ENCODE measurements around the gene CA11.

Gene CA11

DNA sequence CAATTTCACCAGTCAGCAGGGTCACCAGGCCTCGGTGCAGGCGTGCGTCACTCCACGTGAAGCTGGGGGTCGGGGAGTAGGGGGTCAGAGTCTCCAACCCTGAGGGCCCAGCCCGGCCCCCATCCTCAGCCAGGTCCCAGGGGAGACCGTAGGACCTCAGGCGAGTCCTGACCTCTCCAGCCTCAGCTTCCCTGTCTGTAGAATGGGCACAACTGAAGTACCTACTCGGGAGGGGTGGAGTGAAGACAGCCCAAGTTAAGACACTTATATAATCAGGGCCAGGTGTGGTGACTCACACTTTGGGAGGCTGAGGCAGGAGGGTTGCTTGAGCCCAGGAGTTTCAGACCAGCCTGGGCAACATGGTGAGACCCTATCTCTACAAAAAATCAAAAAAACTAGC, 42.1 kb downstream of the CA11 start:
- Histone ChIP-seq H3K9me2 (replicated peaks; ENCODE audit: insufficient read depth, low read length) (no peaks in the 10 kb centered on the region), H4K20me1 (ENCODE audit: insufficient read depth, low read length) (no peaks in the 10 kb centered on the region), H2AFZ (ENCODE audit: low read length) (no peak overlapping the region), H3K27me3 (replicated peaks; ENCODE audit: insufficient read depth, low read length) (peaks cover 68% of the 10 kb centered on the region), H3K9ac (ENCODE audit: low read length) (no peak overlapping the region), H3K79me2 (ENCODE audit: low read length) (no peaks in the 10 kb centered on the region), H3K4me2 (ENCODE audit: low read depth, low read length) (no peak overlapping the region), H3K4me3 (ENCODE audit: low read length) (no peak overlapping the region), H3F3A (ENCODE audit: insufficient read depth, low read length) (no peaks in the 10 kb centered on the region), H3K36me3 (replicated peaks; ENCODE audit: insufficient read depth, low read length) (no peaks in the 10 kb centered on the region), H3K4me1 (ENCODE audit: low read length) (no peaks in the 10 kb centered on the region), H3K27ac (ENCODE audit: low read length) (no peak overlapping the region), H3K9me3 (replicated peaks; ENCODE audit: insufficient read depth, low read length) (no peaks in the 10 kb centered on the region)
- TF ChIP-seq EZH2 (optimal IDR thresholded peaks at IDR 0.05; ENCODE audit: low read depth, low read length) (no peak), EZH2phosphoT487 (IDR thresholded peaks at IDR 0.05; ENCODE audit: low read length) (no peak), CTCF (IDR thresholded peaks at IDR 0.05; ENCODE audit: low read length) (no peak)
- DNase-seq = no peak

GRCh38 chr19:48603449-48603848, 42.5 kb downstream of the CA11 start:
- Histone ChIP-seq H3K9me2 (replicated peaks; ENCODE audit: insufficient read depth, low read length) (no peaks in the 10 kb centered on the region), H3K27ac (ENCODE audit: low read length) (no peak overlapping the region), H3K79me2 (ENCODE audit: low read length) (no peaks in the 10 kb centered on the region), H3K27me3 (replicated peaks; ENCODE audit: insufficient read depth, low read length) (peaks cover 72% of the 10 kb centered on the region), H2AFZ (ENCODE audit: low read length) (no peak overlapping the region), H3K9ac (ENCODE audit: low read length) (no peak overlapping the region), H3K4me1 (ENCODE audit: low read length) (no peaks in the 10 kb centered on the region), H4K20me1 (ENCODE audit: insufficient read depth, low read length) (no peaks in the 10 kb centered on the region), H3K36me3 (replicated peaks; ENCODE audit: insufficient read depth, low read length) (no peaks in the 10 kb centered on the region), H3K4me3 (ENCODE audit: low read length) (no peak overlapping the region), H3F3A (ENCODE audit: insufficient read depth, low read length) (no peaks in the 10 kb centered on the region), H3K9me3 (replicated peaks; ENCODE audit: insufficient read depth, low read length) (no peaks in the 10 kb centered on the region), H3K4me2 (ENCODE audit: low read depth, low read length) (no peak overlapping the region)
- TF ChIP-seq EZH2 (optimal IDR thresholded peaks at IDR 0.05; ENCODE audit: low read depth, low read length) (no peak), CTCF (IDR thresholded peaks at IDR 0.05; ENCODE audit: low read length) (no peak), EZH2phosphoT487 (IDR thresholded peaks at IDR 0.05; ENCODE audit: low read length) (no peak)
- DNase-seq = no peak

DNA sequence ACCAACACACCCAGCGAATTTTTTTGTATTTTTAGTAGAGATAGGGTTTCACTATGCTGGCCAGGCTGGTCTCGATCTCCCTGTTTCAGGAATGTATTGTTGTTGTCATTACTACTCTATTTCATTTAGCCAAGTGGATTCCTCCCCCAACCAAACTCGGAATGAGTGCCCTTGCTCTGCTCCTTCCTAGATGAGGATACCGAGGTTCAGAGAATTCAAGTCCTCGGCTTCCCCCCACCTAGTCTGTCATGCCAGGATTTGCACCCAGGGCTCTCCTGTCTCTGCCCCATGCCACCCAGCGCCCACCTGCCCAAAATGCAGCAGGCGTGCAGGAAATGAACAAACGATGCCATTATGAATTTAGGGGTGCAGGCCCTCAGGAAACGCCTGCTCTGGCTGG, 43.0 kb downstream of the CA11 start:
- H3K79me2 ChIP-seq (ENCODE audit: low read length) = no peaks in the 10 kb centered on the region
- H3F3A ChIP-seq (ENCODE audit: insufficient read depth, low read length) = no peaks in the 10 kb centered on the region
- no peak overlapping the region for H3K9ac ChIP-seq (ENCODE audit: low read length)
- no peak for DNase-seq
- H4K20me1 ChIP-seq (ENCODE audit: insufficient read depth, low read length) = no peaks in the 10 kb centered on the region
- H3K4me2 ChIP-seq (ENCODE audit: low read depth, low read length) = no peak overlapping the region
- H3K9me3 ChIP-seq (replicated peaks; ENCODE audit: insufficient read depth, low read length) = no peaks in the 10 kb centered on the region
- no peaks in the 10 kb centered on the region for H3K36me3 ChIP-seq (replicated peaks; ENCODE audit: insufficient read depth, low read length)
- H3K27ac ChIP-seq (ENCODE audit: low read length) = no peak overlapping the region
- H3K4me3 ChIP-seq (ENCODE audit: low read length) = no peak overlapping the region
- TF ChIP-seq CTCF (IDR thresholded peaks at IDR 0.05; ENCODE audit: low read length) (no peak), EZH2 (optimal IDR thresholded peaks at IDR 0.05; ENCODE audit: low read depth, low read length) (no peak), EZH2phosphoT487 (IDR thresholded peaks at IDR 0.05; ENCODE audit: low read length) (no peak)
- H3K4me1 ChIP-seq (ENCODE audit: low read length) = no peaks in the 10 kb centered on the region
- no peaks in the 10 kb centered on the region for H3K9me2 ChIP-seq (replicated peaks; ENCODE audit: insufficient read depth, low read length)
- no peak overlapping the region for H2AFZ ChIP-seq (ENCODE audit: low read length)
- H3K27me3 ChIP-seq (replicated peaks; ENCODE audit: insufficient read depth, low read length) = peaks cover 77% of the 10 kb centered on the region
